Astrocyte (in vitro differentiated cells and primary cell): ENCODE data around the gene SV2C.

Experiments
- EZH2 ChIP-seq: IDR thresholded peaks from 2 replicates; pipeline ENCODE4 v1.6.1; 2012; ENCODE audit warnings: mild to moderate bottlenecking, low read length, inconsistent platforms; ENCODE audit not compliant: insufficient read depth
- TF ChIP-seq, protein P1 (sequence below): IDR thresholded peaks from 2 replicates; pipeline ENCODE4 v1.5.1; 2011; ENCODE audit warnings: low read depth, mild to moderate bottlenecking, inconsistent platforms, low read length, moderate library complexity; ENCODE audit not compliant: insufficient read depth

GRCh38 chr5:76345582-76345981 is 262.4 kb downstream of the SV2C start:
- TF ChIP-seq, protein P1, sequence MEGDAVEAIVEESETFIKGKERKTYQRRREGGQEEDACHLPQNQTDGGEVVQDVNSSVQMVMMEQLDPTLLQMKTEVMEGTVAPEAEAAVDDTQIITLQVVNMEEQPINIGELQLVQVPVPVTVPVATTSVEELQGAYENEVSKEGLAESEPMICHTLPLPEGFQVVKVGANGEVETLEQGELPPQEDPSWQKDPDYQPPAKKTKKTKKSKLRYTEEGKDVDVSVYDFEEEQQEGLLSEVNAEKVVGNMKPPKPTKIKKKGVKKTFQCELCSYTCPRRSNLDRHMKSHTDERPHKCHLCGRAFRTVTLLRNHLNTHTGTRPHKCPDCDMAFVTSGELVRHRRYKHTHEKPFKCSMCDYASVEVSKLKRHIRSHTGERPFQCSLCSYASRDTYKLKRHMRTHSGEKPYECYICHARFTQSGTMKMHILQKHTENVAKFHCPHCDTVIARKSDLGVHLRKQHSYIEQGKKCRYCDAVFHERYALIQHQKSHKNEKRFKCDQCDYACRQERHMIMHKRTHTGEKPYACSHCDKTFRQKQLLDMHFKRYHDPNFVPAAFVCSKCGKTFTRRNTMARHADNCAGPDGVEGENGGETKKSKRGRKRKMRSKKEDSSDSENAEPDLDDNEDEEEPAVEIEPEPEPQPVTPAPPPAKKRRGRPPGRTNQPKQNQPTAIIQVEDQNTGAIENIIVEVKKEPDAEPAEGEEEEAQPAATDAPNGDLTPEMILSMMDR, result no peak
- TF ChIP-seq EZH2, result no peak
